HL-60 (cell line): ENCODE data around the gene SUN3.

Experiments used
- CTCF ChIP-seq: IDR thresholded peaks from one replicate; pipeline ENCODE4 v1.5.1; 2011; ENCODE audit warnings: low read length, control low read depth, inconsistent platforms; ENCODE audit not compliant: insufficient read depth
- POLR2AphosphoS5 ChIP-seq: IDR thresholded peaks from 2 replicates; pipeline ENCODE4 v1.6.1; 2012; ENCODE audit warnings: low read depth
- SPI1 ChIP-seq: IDR thresholded peaks from 2 replicates; pipeline ENCODE4 v1.6.1; 2012; ENCODE audit warnings: low read depth, mild to moderate bottlenecking, borderline replicate concordance

DNA sequence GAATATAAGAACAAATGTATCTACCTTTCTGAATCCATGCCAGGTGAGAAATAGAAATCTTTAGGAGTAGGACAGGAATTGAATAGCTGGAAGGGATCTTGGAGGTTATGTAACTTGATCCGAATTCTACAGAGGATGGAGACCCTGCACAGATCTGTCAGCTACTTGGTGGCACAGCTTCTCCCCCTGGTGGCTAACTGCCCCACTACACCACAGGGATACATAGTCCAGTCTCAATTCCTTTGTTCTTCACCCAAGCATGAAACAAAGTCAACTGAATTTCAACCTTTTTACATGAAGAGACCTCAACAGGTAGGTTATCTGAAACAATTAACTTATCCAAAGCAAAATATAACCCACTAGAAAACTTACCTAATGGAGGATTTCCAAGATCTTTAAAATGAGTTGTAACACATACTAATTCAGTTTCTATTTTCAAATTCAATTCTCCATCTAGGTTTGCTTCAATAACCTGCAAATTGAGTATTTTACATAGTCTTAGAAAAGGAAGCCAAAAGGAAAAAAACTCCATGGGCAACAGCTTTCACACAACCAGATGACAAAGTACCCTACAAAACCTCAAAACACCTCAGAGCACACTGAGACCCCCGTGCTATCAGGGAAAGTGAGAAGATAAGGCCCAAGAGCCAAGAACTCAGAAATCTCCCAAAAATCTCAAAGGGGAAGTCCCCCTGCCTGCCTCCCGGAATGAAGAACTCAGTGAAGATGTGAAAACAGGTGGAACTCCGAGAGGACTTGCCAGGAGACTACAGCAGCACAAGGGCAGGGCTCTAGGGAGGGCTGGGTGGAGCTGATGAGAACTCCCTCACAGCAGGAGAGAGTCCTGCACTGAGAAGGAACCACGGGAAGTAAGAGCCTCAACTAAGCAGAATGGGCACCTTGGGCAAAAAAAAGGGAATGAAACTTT is 59.8 kb downstream of the SUN3 start:
- TF ChIP-seq CTCF (peak; percentile 63), POLR2AphosphoS5 (no peak), SPI1 (no peak)
